ENCODE measurements around the gene MYLK2.

- TF ChIP-seq, protein P1, sequence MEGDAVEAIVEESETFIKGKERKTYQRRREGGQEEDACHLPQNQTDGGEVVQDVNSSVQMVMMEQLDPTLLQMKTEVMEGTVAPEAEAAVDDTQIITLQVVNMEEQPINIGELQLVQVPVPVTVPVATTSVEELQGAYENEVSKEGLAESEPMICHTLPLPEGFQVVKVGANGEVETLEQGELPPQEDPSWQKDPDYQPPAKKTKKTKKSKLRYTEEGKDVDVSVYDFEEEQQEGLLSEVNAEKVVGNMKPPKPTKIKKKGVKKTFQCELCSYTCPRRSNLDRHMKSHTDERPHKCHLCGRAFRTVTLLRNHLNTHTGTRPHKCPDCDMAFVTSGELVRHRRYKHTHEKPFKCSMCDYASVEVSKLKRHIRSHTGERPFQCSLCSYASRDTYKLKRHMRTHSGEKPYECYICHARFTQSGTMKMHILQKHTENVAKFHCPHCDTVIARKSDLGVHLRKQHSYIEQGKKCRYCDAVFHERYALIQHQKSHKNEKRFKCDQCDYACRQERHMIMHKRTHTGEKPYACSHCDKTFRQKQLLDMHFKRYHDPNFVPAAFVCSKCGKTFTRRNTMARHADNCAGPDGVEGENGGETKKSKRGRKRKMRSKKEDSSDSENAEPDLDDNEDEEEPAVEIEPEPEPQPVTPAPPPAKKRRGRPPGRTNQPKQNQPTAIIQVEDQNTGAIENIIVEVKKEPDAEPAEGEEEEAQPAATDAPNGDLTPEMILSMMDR (IDR thresholded peaks at IDR 0.05): no peak
- no peak for TF ChIP-seq POLR2A (IDR thresholded peaks at IDR 0.05)
Measured at GRCh38 chr20:31853481-31853880, 34.3 kb downstream of the MYLK2 start.
